Activated naive CD4-positive, alpha-beta T cell treated with anti-CD3 and anti-CD28 coated beads, Interleukin-2, amount 50 U/mL, for 16 hours (primary cell): ENCODE data around the gene PCDHGB7.
A peak's percentile ranks its signal among the peaks of the same experiment; 100 is the strongest.
"Not testable (repeated sequence)": the region's sequence is repeated elsewhere in the genome, so short reads cannot be mapped to it uniquely, and the experiment has no call there.

Experiments
- DNase-seq: peaks from one replicate; pipeline ENCODE4 v3.0.0-alpha.2; 2020

The PCDHGB7 gene

DNA sequence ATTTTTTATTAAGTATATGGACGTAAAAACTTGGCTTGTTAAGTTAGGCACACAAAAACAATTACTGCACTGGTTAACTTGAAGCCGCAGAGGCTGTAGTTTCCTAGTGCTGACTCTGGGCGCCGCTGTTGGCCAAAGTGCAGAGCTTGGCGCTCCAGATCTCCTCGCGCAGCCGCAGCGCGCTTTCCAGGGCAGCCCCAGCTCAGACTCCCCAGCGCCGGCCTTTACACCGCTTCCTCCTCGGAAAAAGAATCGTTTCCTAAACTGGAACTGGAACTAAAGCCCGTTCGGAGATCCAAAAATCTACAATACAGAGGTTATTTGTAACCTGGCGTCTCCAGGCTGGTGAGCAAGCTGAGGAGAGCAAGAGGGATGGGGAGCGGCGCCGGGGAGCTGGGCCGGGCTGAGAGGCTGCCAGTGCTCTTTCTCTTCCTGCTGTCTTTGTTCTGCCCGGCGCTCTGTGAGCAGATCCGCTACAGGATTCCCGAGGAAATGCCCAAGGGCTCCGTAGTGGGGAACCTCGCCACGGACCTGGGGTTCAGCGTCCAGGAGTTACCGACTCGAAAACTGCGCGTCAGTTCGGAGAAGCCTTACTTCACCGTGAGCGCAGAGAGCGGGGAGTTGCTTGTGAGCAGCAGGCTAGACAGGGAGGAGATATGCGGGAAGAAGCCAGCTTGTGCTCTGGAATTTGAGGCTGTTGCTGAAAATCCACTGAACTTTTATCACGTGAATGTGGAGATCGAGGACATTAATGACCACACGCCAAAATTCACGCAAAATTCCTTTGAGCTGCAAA lies 19.5 kb upstream of the PCDHGB7 start, which contains the start of gene PCDHGB5:
TSS of gene PCDHGB5 (plus strand) at position 192 of the 796 bp plus-strand sequence. CDS start at position 373, 181 bp downstream.
- DNase-seq, result peak; percentile 45

GRCh38 chr5:141398608-141399007 lies 18.9 kb upstream of the PCDHGB7 start:
- no peak for DNase-seq

DNA sequence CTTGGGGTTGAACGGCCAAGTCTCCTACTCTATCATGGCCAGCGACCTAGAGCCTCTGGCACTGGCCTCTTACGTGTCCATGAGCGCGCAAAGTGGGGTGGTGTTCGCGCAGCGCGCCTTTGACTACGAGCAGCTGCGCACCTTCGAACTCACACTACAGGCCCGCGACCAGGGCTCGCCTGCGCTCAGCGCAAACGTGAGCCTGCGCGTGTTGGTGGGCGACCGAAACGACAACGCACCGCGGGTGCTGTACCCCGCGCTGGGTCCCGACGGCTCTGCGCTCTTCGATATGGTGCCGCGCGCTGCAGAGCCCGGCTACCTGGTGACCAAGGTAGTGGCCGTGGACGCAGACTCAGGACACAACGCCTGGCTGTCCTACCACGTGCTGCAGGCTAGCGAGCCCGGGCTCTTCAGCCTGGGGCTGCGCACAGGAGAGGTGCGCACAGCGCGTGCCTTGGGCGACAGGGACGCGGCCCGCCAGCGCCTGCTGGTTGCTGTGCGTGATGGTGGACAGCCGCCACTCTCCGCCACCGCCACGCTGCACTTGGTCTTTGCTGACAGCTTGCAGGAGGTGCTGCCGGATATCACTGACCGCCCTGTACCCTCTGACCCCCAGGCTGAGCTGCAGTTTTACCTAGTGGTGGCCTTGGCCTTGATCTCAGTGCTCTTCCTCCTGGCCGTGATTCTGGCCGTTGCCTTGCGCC lies 17.8 kb upstream of the PCDHGB7 start:
- no peak for DNase-seq

DNA sequence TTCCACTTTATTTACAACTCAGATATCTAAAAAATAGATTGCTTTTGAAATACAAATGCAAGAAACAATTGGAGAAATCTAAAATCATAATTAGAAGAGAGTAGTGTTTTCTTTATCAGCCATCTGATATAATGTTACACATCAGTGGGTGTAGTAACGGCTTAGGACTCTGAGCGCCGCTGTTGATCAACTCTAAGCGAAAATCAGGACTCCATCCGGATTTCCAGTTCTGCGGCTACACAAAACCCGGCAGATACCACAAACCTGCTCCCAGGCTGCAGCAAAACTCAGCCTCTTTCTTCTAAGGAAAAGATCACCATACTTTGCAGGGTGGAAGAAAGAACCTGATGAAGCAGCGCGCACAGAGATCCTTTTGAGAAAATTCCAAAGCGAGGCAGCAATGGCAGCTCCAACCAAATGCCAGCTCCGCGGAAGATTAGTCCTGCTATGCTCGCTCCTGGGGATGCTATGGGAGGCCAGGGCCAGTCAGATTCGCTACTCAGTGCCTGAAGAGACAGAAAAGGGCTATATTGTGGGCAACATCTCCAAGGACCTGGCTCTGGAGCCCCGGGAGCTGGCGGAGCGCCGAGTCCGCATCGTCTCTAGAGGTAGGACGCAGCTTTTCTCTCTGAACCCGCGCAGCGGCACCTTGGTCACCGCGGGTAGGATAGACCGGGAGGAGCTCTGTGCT lies 14.8 kb upstream of the PCDHGB7 start, which contains the start of gene PCDHGA9:
TSS of gene PCDHGA9 (plus strand) at position 226 of the 691 bp plus-strand sequence. CDS start at position 401, 175 bp downstream.
- DNase-seq, result no peak

DNA sequence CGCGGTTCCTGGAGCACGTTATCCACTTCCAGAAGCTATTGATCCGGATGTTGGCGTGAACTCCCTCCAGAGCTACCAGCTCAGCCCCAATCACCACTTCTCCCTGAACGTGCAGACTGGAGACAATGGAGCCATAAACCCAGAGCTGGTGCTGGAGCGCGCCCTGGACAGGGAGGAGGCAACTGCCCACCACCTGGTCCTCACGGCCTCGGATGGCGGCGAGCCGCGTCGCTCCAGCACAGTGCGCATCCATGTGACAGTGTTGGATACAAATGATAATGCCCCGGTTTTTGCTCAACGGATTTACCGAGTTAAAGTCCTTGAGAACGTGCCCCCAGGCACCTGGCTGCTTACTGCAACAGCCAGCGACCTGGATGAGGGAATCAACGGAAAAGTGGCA lies 14.1 kb upstream of the PCDHGB7 start:
- no peak for DNase-seq

DNA sequence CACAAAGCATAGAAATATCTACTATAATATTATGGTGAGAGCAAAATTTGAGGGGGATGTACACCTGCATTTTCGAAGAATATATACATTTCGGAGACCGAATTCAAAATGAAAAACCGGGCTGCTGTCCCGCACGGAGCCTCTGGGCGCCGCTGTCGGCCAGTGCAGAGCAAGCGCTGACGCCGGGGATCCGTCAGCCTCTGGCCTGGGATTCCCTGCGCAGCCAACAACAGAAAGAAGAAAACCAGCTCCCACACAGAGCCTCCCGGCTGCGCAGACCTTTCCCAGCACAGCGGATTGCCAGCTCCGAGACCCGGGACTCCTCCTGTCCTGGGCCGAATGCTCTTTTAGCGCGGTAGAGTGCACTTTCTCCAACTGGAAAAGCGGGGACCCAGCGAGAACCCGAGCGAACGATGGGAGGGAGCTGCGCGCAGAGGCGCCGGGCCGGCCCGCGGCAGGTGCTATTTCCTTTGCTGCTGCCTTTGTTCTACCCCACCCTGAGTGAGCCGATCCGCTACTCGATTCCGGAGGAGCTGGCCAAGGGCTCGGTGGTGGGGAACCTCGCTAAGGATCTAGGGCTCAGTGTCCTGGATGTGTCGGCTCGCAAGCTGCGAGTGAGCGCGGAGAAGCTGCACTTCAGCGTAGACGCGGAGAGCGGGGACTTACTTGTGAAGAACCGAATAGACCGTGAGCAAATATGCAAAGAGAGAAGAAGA lies 9.5 kb upstream of the PCDHGB7 start, which contains the start of gene PCDHGB6:
TSS of gene PCDHGB6 (plus strand) at position 232 of the 716 bp plus-strand sequence. CDS start at position 414, 182 bp downstream.
- DNase-seq, result peak; percentile 47

DNA sequence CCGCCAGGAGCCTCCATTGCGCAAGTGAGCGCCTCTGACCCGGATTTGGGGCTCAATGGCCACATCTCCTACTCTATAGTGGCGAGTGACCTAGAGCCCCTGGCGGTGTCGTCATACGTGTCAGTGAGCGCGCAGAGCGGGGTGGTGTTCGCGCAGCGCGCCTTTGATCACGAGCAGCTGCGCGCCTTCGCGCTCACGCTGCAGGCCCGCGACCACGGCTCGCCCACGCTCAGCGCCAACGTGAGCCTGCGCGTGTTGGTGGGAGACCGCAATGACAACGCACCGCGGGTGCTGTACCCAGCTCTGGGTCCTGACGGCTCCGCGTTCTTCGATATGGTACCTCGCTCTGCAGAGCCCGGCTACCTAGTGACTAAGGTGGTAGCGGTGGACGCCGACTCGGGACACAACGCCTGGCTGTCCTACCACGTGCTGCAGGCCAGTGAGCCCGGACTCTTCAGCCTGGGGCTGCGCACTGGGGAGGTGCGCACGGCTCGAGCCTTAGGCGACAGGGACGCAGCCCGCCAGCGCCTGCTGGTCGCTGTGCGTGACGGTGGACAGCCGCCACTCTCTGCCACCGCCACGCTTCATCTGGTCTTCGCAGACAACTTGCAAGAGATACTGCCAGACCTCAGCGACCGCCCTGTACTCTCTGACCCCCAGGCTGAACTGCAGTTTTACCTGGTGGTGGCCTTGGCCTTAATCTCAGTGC lies 7.7 kb upstream of the PCDHGB7 start:
- no peak for DNase-seq

DNA sequence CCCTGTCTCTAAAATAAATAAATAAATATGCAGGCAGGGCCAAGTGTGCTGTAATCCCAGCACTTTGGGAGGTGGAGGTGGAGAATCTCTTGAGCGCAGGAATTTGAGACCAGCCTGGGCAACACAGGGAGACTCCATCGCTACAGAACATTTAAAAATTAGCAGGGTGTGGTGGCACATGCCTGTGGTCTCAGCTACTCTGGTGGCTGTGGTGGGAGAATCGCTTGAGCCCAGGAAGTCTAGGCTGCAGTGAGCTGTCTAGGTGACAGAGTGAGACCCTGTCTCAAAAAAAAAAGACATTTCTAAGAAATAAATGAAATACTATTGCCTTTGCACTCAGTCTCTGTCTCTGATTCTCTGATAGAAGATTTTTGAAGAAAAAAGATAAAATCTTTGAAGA lies 5.9 kb upstream of the PCDHGB7 start:
- no peak for DNase-seq

DNA sequence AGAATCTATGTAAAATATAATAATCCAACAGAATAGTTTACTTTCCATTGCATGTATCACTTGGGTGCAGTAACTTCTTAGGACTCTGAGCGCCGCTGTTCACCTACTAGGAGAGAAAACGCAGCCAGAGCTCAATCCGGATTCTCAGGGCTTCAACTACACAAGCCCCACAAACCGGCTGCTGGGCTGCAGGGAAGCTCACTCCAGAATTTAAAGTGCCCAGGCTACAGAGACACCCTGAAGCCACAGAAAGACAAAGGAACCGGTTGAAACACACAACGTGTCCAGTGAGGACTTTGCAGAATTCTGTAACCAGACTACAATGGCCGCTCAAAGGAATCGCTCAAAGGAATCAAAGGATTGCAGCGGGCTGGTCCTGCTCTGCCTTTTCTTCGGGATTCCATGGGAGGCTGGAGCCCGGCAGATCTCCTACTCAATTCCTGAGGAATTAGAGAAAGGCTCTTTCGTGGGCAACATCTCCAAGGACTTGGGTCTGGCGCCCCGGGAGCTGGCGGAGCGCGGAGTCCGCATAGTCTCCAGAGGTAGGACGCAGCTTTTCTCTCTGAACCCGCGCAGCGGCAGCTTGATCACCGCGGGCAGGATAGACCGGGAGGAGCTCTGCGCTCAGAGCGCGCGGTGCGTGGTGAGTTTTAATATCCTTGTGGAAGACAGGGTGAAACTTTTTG lies 4.5 kb upstream of the PCDHGB7 start, which contains the start of gene PCDHGA10:
TSS of gene PCDHGA10 (plus strand) at position 134 of the 686 bp plus-strand sequence. CDS start at position 323, 189 bp downstream.
- DNase-seq, result peak; percentile 62

- DNase-seq, result no peak
These were observed 3.9 kb upstream of the PCDHGB7 start for GRCh38 chr5:141413540-141414069.

DNA sequence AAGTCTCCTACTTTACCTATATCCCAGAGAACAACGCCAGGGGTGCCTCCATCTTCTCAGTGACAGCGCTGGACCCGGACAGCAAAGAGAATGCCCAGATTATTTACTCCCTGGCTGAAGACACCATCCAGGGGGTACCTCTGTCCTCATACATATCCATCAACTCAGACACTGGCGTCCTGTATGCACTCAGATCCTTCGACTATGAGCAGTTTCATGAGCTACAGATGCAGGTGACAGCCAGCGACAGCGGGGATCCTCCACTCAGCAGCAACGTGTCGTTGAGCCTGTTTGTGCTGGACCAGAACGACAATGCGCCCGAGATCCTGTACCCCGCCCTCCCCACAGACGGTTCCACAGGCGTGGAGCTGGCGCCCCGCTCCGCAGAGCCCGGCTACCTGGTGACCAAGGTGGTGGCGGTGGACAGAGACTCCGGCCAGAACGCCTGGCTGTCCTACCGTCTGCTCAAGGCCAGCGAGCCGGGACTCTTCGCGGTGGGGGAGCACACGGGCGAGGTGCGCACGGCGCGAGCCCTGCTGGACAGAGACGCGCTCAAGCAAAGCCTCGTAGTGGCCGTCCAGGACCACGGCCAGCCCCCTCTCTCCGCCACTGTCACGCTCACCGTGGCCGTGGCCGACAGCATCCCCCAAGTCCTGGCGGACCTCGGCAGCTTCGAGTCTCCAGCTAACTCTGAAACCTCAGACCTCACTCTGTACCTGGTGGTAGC lies 2.8 kb upstream of the PCDHGB7 start:
- not testable (repeated sequence) for DNase-seq

DNA sequence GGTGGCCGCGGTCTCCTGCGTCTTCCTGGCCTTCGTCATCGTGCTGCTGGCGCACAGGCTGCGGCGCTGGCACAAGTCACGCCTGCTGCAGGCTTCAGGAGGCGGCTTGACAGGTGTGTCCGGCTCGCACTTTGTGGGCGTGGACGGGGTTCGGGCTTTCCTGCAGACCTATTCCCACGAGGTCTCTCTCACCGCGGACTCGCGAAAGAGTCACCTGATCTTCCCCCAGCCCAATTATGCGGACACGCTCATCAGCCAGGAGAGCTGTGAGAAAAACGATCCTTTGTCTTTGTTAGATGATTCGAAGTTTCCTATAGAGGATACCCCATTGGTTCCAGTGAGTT lies 2.2 kb upstream of the PCDHGB7 start:
- not testable (repeated sequence) for DNase-seq

GRCh38 chr5:141419074-141419880 lies 1.8 kb downstream of the PCDHGB7 start:
- DNase-seq, result no peak

DNA sequence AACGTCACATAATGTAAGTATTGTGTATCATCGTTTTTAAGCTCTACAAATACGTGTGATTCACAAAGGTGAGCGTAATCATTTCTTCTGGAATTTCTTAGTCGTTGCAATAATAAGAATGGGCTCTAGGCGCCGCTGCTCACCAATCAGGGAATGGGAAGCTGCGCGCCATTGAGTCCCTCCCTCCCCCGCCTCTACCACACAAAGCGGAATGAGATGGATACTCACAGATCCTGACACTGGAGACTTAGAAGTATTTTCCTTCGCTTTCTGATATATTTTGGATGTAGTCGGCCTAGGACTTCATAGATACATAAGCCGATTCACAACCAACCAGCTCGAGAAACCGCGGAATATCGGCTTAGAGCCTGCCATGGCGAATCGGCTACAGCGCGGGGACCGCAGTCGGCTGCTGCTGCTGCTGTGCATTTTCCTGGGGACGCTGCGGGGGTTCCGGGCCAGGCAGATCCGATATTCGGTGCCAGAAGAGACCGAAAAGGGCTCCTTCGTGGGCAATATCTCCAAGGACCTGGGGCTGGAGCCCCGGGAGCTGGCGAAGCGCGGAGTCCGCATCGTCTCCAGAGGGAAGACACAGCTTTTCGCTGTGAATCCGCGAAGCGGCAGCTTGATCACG lies 3.5 kb downstream of the PCDHGB7 start, which contains the start of gene PCDHGA11:
TSS of gene PCDHGA11 (plus strand) at position 197 of the 634 bp plus-strand sequence. CDS start at position 374, 177 bp downstream.
- no peak for DNase-seq

DNA sequence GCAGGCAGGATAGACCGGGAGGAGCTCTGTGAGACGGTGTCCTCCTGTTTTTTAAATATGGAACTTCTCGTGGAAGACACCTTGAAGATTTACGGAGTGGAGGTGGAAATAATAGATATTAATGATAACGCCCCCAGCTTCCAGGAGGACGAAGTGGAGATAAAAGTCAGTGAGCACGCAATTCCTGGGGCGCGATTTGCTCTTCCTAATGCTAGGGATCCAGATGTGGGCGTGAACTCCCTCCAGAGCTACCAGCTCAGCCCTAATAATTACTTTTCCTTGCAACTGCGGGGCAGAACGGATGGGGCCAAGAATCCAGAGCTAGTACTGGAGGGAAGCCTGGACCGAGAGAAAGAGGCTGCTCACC lies 4.0 kb downstream of the PCDHGB7 start:
- no peak for DNase-seq

DNA sequence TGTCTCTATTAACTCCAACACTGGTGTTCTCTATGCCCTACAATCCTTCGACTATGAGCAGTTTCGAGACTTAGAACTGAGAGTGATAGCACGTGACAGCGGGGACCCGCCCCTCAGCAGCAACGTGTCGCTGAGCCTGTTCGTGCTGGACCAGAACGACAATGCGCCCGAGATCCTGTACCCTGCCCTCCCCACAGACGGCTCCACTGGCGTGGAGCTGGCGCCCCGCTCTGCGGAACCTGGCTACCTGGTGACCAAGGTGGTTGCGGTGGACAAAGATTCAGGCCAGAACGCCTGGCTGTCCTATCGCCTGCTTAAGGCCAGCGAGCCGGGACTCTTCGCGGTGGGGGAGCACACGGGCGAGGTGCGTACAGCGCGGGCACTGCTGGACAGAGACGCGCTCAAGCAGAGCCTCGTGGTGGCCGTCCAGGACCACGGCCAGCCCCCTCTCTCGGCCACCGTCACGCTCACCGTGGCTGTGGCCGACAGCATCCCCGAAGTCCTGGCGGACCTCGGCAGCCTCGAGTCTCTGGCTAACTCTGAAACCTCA lies 5.3 kb downstream of the PCDHGB7 start:
- no peak for DNase-seq

DNA sequence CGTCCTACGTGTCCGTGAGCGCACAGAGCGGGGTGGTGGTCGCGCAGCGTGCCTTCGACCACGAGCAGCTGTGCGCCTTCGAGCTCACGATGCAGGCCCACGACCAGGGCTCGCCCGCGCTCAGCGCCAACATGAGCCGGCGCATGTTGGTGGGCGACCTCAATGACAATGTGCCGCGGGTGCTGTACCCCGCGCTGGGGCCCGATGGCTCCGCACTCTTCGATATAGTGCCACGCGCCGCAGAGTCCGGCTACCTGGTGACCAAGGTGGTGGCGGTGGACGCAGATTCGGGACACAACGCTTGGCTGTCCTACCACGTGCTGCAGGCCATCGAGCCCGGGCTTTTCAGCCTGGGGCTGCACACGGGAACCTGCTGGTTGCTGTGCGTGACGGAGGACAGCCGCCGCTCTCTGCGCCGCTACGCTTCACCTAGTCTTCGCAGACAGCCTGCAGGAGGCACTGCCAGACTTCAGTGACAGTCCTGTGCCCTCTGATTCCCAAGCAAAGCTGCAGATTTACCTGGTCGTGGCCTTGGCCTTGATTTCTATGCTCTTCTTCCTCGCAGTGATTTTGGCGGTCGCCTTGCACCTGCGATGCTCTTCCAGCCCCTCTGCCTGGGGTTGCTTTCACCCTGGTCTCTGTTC lies 10.4 kb downstream of the PCDHGB7 start:
- DNase-seq, result no peak
